MCF 10A (cell line): Measurements from ENCODE around the gene KRT222. TPM values are rescaled to one million over a fixed set of nuclear protein-coding genes. Genes with fewer than 3 reads are reported as not detected.

Experiments used
- BruUV-seq: library from RNA; stranded (reverse); fragments of 400-500 nt; replicated peaks from 2 replicates; lab custom pipeline; 2021; lab: Mats Ljungman, UMichigan
- CTCF ChIA-PET: fragments of 300-600 bp; sonication (Branson Sonifier 250); formaldehyde crosslinking; extraction: SDS; loops from one replicate; lab custom pipeline; 2021; ENCODE audit warnings: antibody characterized with exemption, inconsistent platforms; lab: Yijun Ruan, JAX
- POLR2A ChIA-PET: fragments of 300-600, 350-650 bp; sonication (Branson Sonifier 250); formaldehyde crosslinking; extraction: SDS; loops from one replicate; lab custom pipeline; 2020; ENCODE audit warnings: antibody characterized with exemption, inconsistent platforms; lab: Yijun Ruan, JAX
- DNase-seq: peaks from one replicate; pipeline ENCODE4 v3.0.0-alpha.2; 2018; ENCODE audit not compliant: unreplicated experiment
- H3K27ac Mint-ChIP-seq: one replicate; pipeline ENCODE4 v1.8.0; 2022; ENCODE audit warnings: mild to moderate bottlenecking, low read depth, mixed read lengths; ENCODE audit not compliant: unreplicated experiment
- H3K27me3 Mint-ChIP-seq: one replicate; pipeline ENCODE4 v1.8.0; 2022; ENCODE audit warnings: mixed read lengths; ENCODE audit not compliant: insufficient read depth, unreplicated experiment
- H3K36me3 Mint-ChIP-seq: one replicate; pipeline ENCODE4 v1.8.0; 2022; ENCODE audit warnings: mild to moderate bottlenecking, moderate library complexity, mixed read lengths; ENCODE audit not compliant: insufficient read depth, unreplicated experiment
- H3K4me1 Mint-ChIP-seq: one replicate; pipeline ENCODE4 v1.8.0; 2022; ENCODE audit warnings: mixed read lengths; ENCODE audit not compliant: insufficient read depth, unreplicated experiment
- H3K4me3 Mint-ChIP-seq: one replicate; pipeline ENCODE4 v1.8.0; 2022; ENCODE audit warnings: mild to moderate bottlenecking, moderate library complexity, mixed read lengths; ENCODE audit not compliant: unreplicated experiment
- H3K9me3 Mint-ChIP-seq: one replicate; pipeline ENCODE4 v1.8.0; 2022; ENCODE audit warnings: mixed read lengths; ENCODE audit not compliant: unreplicated experiment
- CTCF ChIP-seq: fragments of 200-600 bp; IDR thresholded peaks from one replicate; pipeline ENCODE4 v1.8.0; 2022; ENCODE audit warnings: antibody characterized with exemption, mild to moderate bottlenecking; ENCODE audit not compliant: unreplicated experiment
- intact Hi-C: fragments of 100-400 bp; cut with micrococcal nuclease; formaldehyde crosslinking; loops from 2 replicates; pipeline ENCODE4 v1.14.1; 2022
- total RNA-seq: library from RNA; stranded (reverse); gene quantifications from 2 replicates; pipeline ENCODE4 v1.2.3, GENCODE V29; 2022

KRT222 gene
- total RNA-seq, 1 experiment from 2014 or later: 0.49 TPM

DNA sequence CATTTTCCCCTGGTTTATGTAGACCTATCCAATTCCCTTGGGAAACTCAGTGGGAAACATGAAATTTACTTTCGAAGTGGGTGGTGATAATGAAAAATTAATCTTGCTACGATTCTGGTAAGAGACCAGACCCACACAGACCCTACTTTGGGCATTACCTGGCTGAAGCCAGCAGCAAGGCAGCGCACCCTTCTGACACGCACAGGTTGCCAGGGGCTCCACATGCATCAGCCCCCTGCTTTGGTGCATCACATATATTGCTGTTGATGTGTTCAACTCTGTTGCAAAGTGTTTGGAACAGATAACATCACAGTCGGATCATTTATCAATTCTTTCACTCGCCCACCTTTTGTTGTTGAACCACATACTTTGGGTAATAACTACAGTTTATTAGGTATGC, 44.0 kb downstream of the KRT222 start:
- ChIA-PET POLR2A (no interaction called here), CTCF (interaction anchor here (0.6 to 2.9 kb wide), 4 partner anchors 13 to 171 kb away, joined by 3 to 35 read pairs (median 4); no protein-coding TSS in a partner anchor)
- BruUV-seq: no TSS peak
- H3K4me1 Mint-ChIP-seq: no peaks in the 10 kb centered on the region
- DNase-seq: no peak
- no peaks in the 10 kb centered on the region for H3K9me3 Mint-ChIP-seq
- no peak for TF ChIP-seq CTCF
- H3K27ac Mint-ChIP-seq: no peak overlapping the region
- no peak overlapping the region for H3K4me3 Mint-ChIP-seq
- peaks cover 2% of the 10 kb centered on the region for H3K36me3 Mint-ChIP-seq
- intact Hi-C loops: loop anchor here (2.0 to 10.0 kb wide), 3 partner anchors 284 to 1046 kb away; no protein-coding TSS in a partner anchor
- peaks cover 14% of the 10 kb centered on the region for H3K27me3 Mint-ChIP-seq

DNA sequence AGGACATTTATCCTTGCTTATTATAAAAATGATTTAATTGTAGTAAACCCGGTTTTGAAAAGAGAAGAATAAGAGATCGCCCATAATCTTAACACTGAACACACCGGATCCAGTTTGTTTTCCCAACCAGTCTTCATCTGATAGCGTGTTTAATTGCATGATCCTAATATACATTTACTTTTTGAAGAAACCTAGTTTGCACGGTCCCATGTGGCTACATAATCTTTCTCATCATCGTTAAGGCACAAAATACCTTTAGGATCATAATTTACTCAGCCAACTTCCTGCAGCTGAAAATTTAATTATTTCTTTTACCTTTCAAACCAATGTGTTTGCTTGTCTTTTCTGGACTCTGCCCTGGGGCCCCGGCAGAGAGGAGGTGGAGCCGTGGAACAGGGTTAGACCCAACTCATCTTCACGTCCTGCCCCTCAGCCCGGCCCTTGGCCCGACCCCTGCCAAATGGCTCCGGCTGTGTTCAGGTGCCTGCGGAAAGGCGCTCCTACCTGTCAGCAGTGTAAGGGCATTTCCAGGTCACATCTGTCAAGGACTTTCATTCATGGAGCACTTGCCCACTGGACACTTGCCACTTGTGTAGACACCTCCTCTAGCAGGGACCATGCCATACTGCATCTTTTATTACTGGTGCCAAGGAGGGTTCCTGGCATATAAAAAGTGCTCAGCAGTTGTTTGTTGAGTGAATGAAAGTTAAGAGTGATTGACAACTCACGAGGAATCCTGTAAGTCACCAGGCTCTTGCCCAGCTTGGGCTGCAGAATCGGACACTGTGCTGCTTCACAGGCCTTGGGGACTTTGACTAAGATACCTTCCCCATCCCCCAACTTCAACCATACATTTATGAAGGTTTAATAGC, 46.0 kb downstream of the KRT222 start:
- no peak overlapping the region for H3K4me3 Mint-ChIP-seq
- no peaks in the 10 kb centered on the region for H3K9me3 Mint-ChIP-seq
- POLR2A ChIA-PET: interaction anchor here (0.8 to 1.3 kb wide), 5 partner anchors 27 to 233 kb away, joined by 3 to 6 read pairs (median 3); no protein-coding TSS in a partner anchor
- H3K27ac Mint-ChIP-seq: no peak overlapping the region
- intact Hi-C loops: no loop called here
- H3K4me1 Mint-ChIP-seq: no peaks in the 10 kb centered on the region
- TF ChIP-seq CTCF: no peak
- BruUV-seq: no TSS peak
- H3K27me3 Mint-ChIP-seq: peaks cover 21% of the 10 kb centered on the region
- DNase-seq: no peak
- peaks cover 6% of the 10 kb centered on the region for H3K36me3 Mint-ChIP-seq
- CTCF ChIA-PET: interaction anchor here (0.6 to 2.9 kb wide), 16 partner anchors 9 to 1044 kb away, joined by 3 to 35 read pairs (median 4); no protein-coding TSS in a partner anchor

DNA sequence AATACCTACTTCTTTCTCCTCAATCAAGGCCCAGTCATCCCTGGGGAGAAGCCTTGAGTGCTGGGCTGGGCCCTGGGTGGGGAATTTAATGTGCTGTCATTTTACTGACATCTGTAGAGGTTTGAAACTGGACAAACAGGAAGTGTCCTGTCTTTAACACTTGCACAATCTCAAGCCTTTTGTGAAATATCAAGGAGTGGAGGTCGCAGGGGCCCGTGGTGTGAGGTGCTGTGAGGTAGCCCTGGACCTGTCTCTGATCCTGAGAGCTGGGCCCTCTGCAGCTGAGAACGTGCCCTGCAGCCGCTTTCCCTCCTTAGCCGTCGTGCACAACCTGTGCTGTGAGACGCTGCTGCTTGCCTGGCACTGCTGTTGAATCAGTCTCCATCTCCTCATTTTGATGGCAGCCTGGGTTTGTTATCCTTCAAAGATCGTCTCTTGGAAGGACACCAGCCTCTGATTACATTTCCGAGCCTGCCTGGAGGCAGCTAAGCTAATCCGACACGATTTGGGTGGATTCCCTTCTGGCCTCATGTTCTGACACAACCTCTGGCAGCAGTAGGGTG, 47.2 kb downstream of the KRT222 start:
- H3K27ac Mint-ChIP-seq: no peak overlapping the region
- H3K4me3 Mint-ChIP-seq: no peak overlapping the region
- no peak for TF ChIP-seq CTCF
- H3K9me3 Mint-ChIP-seq: no peaks in the 10 kb centered on the region
- H3K36me3 Mint-ChIP-seq: peaks cover 6% of the 10 kb centered on the region
- peaks cover 32% of the 10 kb centered on the region for H3K27me3 Mint-ChIP-seq
- CTCF ChIA-PET: interaction anchor here (0.6 to 4.6 kb wide), 4 partner anchors 16 to 522 kb away, joined by 3 to 68 read pairs (median 4); no protein-coding TSS in a partner anchor
- intact Hi-C loops: no loop called here
- POLR2A ChIA-PET: interaction anchor here (0.7 kb wide), 1 partner anchor 396 kb away, joined by 3 read pairs; no protein-coding TSS in a partner anchor
- DNase-seq: no peak
- BruUV-seq: no TSS peak
- H3K4me1 Mint-ChIP-seq: no peaks in the 10 kb centered on the region

DNA sequence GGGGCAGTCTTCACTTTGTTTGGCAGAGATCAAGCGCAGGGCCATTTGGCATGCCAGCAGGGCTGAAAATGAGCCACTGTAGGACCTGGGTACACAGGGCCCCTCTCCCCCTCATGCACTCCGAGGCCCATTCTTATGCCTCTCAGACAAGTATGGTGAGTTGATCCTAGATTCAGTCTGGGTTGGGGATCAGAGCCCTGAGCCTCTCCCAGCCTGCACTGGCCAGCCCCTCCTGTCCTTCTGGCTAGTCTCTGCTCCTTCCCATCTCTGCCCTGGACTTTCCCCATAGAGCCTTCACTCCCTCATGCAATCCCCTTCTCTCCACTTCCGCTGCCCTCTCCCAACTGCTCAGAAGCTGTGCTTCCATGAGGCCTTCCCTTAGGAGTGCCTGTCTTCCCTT, 48.4 kb downstream of the KRT222 start:
- POLR2A ChIA-PET: interaction anchor here (0.6 kb wide), 1 partner anchor 75 kb away, joined by 3 read pairs; no protein-coding TSS in a partner anchor
- Mint-ChIP-seq H3K9me3 (no peaks in the 10 kb centered on the region), H3K27me3 (peaks cover 43% of the 10 kb centered on the region), H3K4me1 (no peaks in the 10 kb centered on the region), H3K36me3 (peaks cover 6% of the 10 kb centered on the region), H3K27ac (no peak overlapping the region), H3K4me3 (no peak overlapping the region)
- CTCF ChIA-PET: interaction anchor here (0.5 to 4.6 kb wide), 7 partner anchors 8 to 1031 kb away, joined by 3 to 68 read pairs (median 5); no protein-coding TSS in a partner anchor
- TF ChIP-seq CTCF: no peak
- no peak for DNase-seq
- intact Hi-C loops: no loop called here
- BruUV-seq: no TSS peak
